Heart right ventricle (tissue), 16 donors: ENCODE measurements around the gene TCEAL7. TPM values are rescaled to one million over a fixed set of nuclear protein-coding genes. Genes with fewer than 3 reads are reported as not detected.
A peak's percentile ranks its signal among the peaks of the same experiment; 100 is the strongest.
"Not testable (repeated sequence)": the region's sequence is repeated elsewhere in the genome, so short reads cannot be mapped to it uniquely, and the experiment has no call there.

Source experiments
- ATAC-seq, 8 donors: fragments of 200-7000 bp; cut with Tn5 transposase; one replicate each; pipeline ENCODE4 v1.9.1; 2020; ENCODE audit warnings: mild to moderate bottlenecking in 8 of 8, moderate library complexity in 8 of 8, moderate number of reproducible peaks in 1 of 8
- DNase-seq, 2 donors: peaks; one replicate each; pipeline ENCODE4 v3.0.0-alpha.2; 2020
- H3K27ac ChIP-seq, 10 donors: fragments of 200-600 bp; sonication (generic) in 2 of 10; one replicate each; pipeline versions ENCODE4 v1.5.0 to v1.8.0; 2020 to 2022; ENCODE audit warnings: mild to moderate bottlenecking in 3 of 10
- H3K27me3 ChIP-seq, 7 donors: fragments of 200-600 bp; one replicate each; pipeline ENCODE4 v1.8.0; 2021 to 2022; ENCODE audit warnings: mild to moderate bottlenecking in 2 of 7
- H3K36me3 ChIP-seq, 9 donors: fragments of 200-600 bp; sonication (generic) in 1 of 9; one replicate each; pipeline versions ENCODE4 v1.5.0 to v1.8.0; 2020 to 2022; ENCODE audit warnings: mild to moderate bottlenecking in 2 of 9
- H3K4me1 ChIP-seq, 9 donors: fragments of 200-600 bp; sonication (generic) in 1 of 9; one replicate each; pipeline versions ENCODE4 v1.5.0 to v1.8.0; 2020 to 2022; ENCODE audit warnings: mild to moderate bottlenecking in 4 of 9
- H3K4me3 ChIP-seq, 10 donors: fragments of 200-600 bp; sonication (generic) in 2 of 10; one replicate each; pipeline versions ENCODE4 v1.5.0 to v1.8.0; 2020 to 2022; ENCODE audit warnings: mild to moderate bottlenecking in 7 of 10, moderate library complexity in 2 of 10
- H3K9me3 ChIP-seq, 11 donors: fragments of 200-600 bp in 10 of 11; sonication (generic) in 2 of 11; one replicate each; pipeline versions ENCODE4 v1.5.0 to v1.8.0; 2013 to 2022; ENCODE audit warnings: mild to moderate bottlenecking in 2 of 11, control low read depth in 1 of 11, moderate library complexity in 1 of 11
- CTCF ChIP-seq, 9 donors: fragments of 200-600 bp; sonication (generic) in 2 of 9; IDR thresholded peaks; one replicate each; pipeline versions ENCODE4 v1.5.0 to v1.8.0; 2021 to 2022; ENCODE audit warnings: antibody characterized with exemption in 9 of 9, mild to moderate bottlenecking in 5 of 9, moderate library complexity in 1 of 9
- WGBS, 2 donors: extraction: QIAGEN DNeasy Blood & Tissue Kit; methylation state at CpG; one replicate each; pipeline ENCODE4 v1.1.7; 2013; ENCODE audit warnings: inconsistent platforms in 1 of 2; 5-methylcytosine and 5-hydroxymethylcytosine counted together
- intact Hi-C, 10 donors: fragments of 100-400 bp; cut with DNase I; formaldehyde crosslinking; loops; one replicate each; pipeline versions ENCODE4 v1.11.1 to v1.14.2; 2022
- long read RNA-seq, 3 donors: library from polyadenylated mRNA; unstranded; transcript quantifications; one replicate each; pipeline ENCODE4 v2.0.0, GENCODE V29; 2020 to 2021
- polyA plus RNA-seq, 2 donors: library from polyadenylated mRNA; stranded (reverse); fragments of 200-250 nt; gene quantifications; one replicate each; pipeline ENCODE4 v1.2.3, GENCODE V29; 2013
- total RNA-seq, 10 donors: library from RNA; stranded (reverse); fragmentation: NEBNext Ultra II Directional in 3 of 10; extraction: Animal tissue kit (Norgen Biotek cat#: 25700) in 3 of 10; gene quantifications; one replicate each; pipeline versions ENCODE4 v1.2.1 to v1.2.4, GENCODE V29; 2021 to 2023
- donor health status: Arrhythmogenic right ventricular cardiomyopathy.
- donor health status: ischemic (EF 13 %, LVEDD 7.1; RV severe dilation, severe dysfunction).
- donor health status: healthy with polysubstance abuse.
- donor health status: DM: no; HTN: yes; CAD: no.
- donor health status: DM: no; HTN: no; CAD: no.
- donor health status: ischemic (EF 25% LVEDD 6.9; RV normal size, moderate dysfunction).
- donor health status: ischemic (EF 25% LVEDD 5.7; RV mildly dilated, moderate dysfunction).
- donor health status: healthy.
- donor health status: DM: yes; HTN: yes; CAD: no.
- donor health status: Ischemic cardiomyopathy.
- donor health status: ischemic (EF 35%, LVEDD 5.7; RV mildly dilated, moderate dysfunction).
- donor health status: nonischemic (EF 11% LVEDD 7.7; RV severe dilation, severe dysfunction).
- donor health status: DM: yes; HTN: yes; CAD: no.
- donor health status: PGD.
- donor health status: ischemic (EF 29% LVEDD 5.4; RV normal size, mild dysfunction).
- donor health status: nonischemic (EF 23%, LVEDD 6.1; RV moderate dilation, normal function).

The TCEAL7 gene
- total RNA-seq (1 to 10 TPM; 2.0 to 5.3 (median 3.6) TPM), polyA plus RNA-seq (1 to 10 TPM; 3.2 to 5.6 TPM)
- long read RNA-seq, donor 1: 0 reads
- long read RNA-seq, donor 2, partial matches to known transcripts: 0 of 1 reads
- long read RNA-seq, donor 2, other reads (novel, unspliced or antisense): 0 of 1 reads
- long read RNA-seq, donor 3: 0 reads

- Histone ChIP-seq H3K4me3 (peak within 1 kb of the TSS in 9 of 10 donors; percentile 12 to 54 (median 45)), H3K9me3 (no peaks in the 10 kb centered on the region), H3K27me3 (peaks cover 0 to 75% (median 0%) of the 10 kb centered on the region in 7 donors), H3K4me1 (peaks cover 0 to 3% (median 0%) of the 10 kb centered on the region in 9 donors), H3K36me3 (peaks cover 0 to 7% (median 0%) of the 10 kb centered on the region in 9 donors), H3K27ac (peak within 1 kb of the TSS in 5 of 10 donors; percentile 8 to 60 (median 21))
- 20% methylated on average over 8 to 11 of the region's 11 CpGs for WGBS, 2 donors
- ATAC-seq (peak in 7 of 8 donors; percentile 64 to 90 (median 88)), DNase-seq (peak; percentile 6 to 32)
- intact Hi-C loops: loop anchor here in 4 of 10 donors (10.0 kb wide), 4 partner anchors 65 to 335 kb away; partner anchors contain the start of gene TCEAL8 (in 1 of the 4)
- TF ChIP-seq CTCF (IDR thresholded peaks at IDR 0.05): no peak
Observed at GRCh38 chrX:103329991-103330390, at the start of gene TCEAL7. Gene TCEAL7 (plus strand): TSS chrX:103330239. CDS start chrX:103331404, 1,165 bp downstream.

GRCh38 chrX:103293118-103293517, 36.9 kb upstream of the TCEAL7 start:
- peaks cover 0 to 8% (median 0%) of the 10 kb centered on the region in 11 donors for H3K9me3 ChIP-seq
- intact Hi-C loops: no loop called here
- no peak for ATAC-seq
- H3K4me1 ChIP-seq: no peaks in the 10 kb centered on the region
- H3K27me3 ChIP-seq: peaks cover 0 to 13% (median 0%) of the 10 kb centered on the region in 7 donors
- H3K27ac ChIP-seq: no peak overlapping the region
- no peak for TF ChIP-seq CTCF (IDR thresholded peaks at IDR 0.05)
- H3K36me3 ChIP-seq: no peaks in the 10 kb centered on the region
- no peak overlapping the region for H3K4me3 ChIP-seq
- 86 to 87% methylated on average over 2 of the region's 2 CpGs for WGBS, 2 donors
- DNase-seq: no peak

- Histone ChIP-seq H3K9me3 (no peaks in the 10 kb centered on the region), H3K4me1 (no peaks in the 10 kb centered on the region), H3K36me3 (no peaks in the 10 kb centered on the region), H3K27me3 (peaks cover 0 to 44% (median 0%) of the 10 kb centered on the region in 7 donors), H3K27ac (no peak overlapping the region), H3K4me3 (no peak overlapping the region)
- TF ChIP-seq CTCF (IDR thresholded peaks at IDR 0.05): no peak
- intact Hi-C loops: no loop called here
- ATAC-seq: no peak
- no peak for DNase-seq
Observed at GRCh38 chrX:103304705-103305104, 25.3 kb upstream of the TCEAL7 start.

GRCh38 chrX:103305666-103306065, 24.4 kb upstream of the TCEAL7 start:
- H3K36me3 ChIP-seq, DNase-seq, H3K9me3 ChIP-seq, H3K27ac ChIP-seq, H3K4me1 ChIP-seq, H3K4me3 ChIP-seq, ATAC-seq, intact Hi-C loops: not testable (repeated sequence)
- peaks cover 0 to 53% (median 6%) of the 10 kb centered on the region in 7 donors for H3K27me3 ChIP-seq
- 89 to 94% methylated on average over 4 of the region's 4 CpGs for WGBS, 2 donors
